Parathyroid adenoma (tissue), 2 donors: ENCODE data around the gene SOX5.

Experiments used
- H2AFZ ChIP-seq: fragments of 300-600 bp; sonication (generic); one replicate; pipeline ENCODE4 v1.7.0; 2017; ENCODE audit warnings: antibody characterized with exemption, mild to moderate bottlenecking
- H3K27ac ChIP-seq: fragments of 300-600 bp; sonication (generic); one replicate; pipeline ENCODE4 v1.7.0; 2017
- H3K27me3 ChIP-seq: fragments of 300-600 bp; sonication (generic); one replicate; pipeline ENCODE4 v1.7.0; 2017; ENCODE audit warnings: low read length; ENCODE audit not compliant: control insufficient read depth, insufficient read depth
- H3K36me3 ChIP-seq: fragments of 300-600 bp; sonication (generic); one replicate; pipeline ENCODE4 v1.7.0; 2017; ENCODE audit warnings: low read length; ENCODE audit not compliant: control insufficient read depth, insufficient read depth
- H3K4me1 ChIP-seq: fragments of 300-600 bp; sonication (generic); one replicate; pipeline ENCODE4 v1.7.0; 2017; ENCODE audit warnings: control low read depth
- H3K4me2 ChIP-seq: fragments of 300-600 bp; sonication (generic); one replicate; pipeline ENCODE4 v1.7.0; 2017; ENCODE audit warnings: low read length
- H3K4me3 ChIP-seq: fragments of 300-600 bp; sonication (generic); one replicate; pipeline ENCODE4 v1.7.0; 2017; ENCODE audit warnings: low read depth, low read length
- H3K79me2 ChIP-seq: fragments of 300-600 bp; sonication (generic); one replicate; pipeline ENCODE4 v1.7.0; 2017; ENCODE audit warnings: control low read depth
- H3K9ac ChIP-seq: fragments of 300-600 bp; sonication (generic); one replicate; pipeline ENCODE4 v1.7.0; 2017; ENCODE audit warnings: mild to moderate bottlenecking
- H3K9me3 ChIP-seq: fragments of 300-600 bp; sonication (generic); one replicate; pipeline ENCODE4 v1.7.0; 2017; ENCODE audit warnings: low read length; ENCODE audit not compliant: control insufficient read depth
- CTCF ChIP-seq: fragments of 300-600 bp; sonication (generic); IDR thresholded peaks from one replicate; pipeline ENCODE4 v1.7.0; 2017; ENCODE audit warnings: antibody characterized with exemption, mild to moderate bottlenecking
- donor health status: primary hyperparathyroidism.

The SOX5 gene

GRCh38 chr12:23631786-23632377, 317.6 kb downstream of the SOX5 start:
- no peak overlapping the region for H3K9ac ChIP-seq
- no peak overlapping the region for H2AFZ ChIP-seq
- no peaks in the 10 kb centered on the region for H3K27me3 ChIP-seq
- no peak overlapping the region for H3K4me3 ChIP-seq
- no peak overlapping the region for H3K4me2 ChIP-seq
- H3K9me3 ChIP-seq: no peaks in the 10 kb centered on the region
- TF ChIP-seq CTCF: no peak
- no peaks in the 10 kb centered on the region for H3K4me1 ChIP-seq
- H3K79me2 ChIP-seq: no peaks in the 10 kb centered on the region
- no peaks in the 10 kb centered on the region for H3K36me3 ChIP-seq
- no peak overlapping the region for H3K27ac ChIP-seq

- Histone ChIP-seq H3K27ac (no peak overlapping the region), H3K4me1 (no peaks in the 10 kb centered on the region), H3K36me3 (no peaks in the 10 kb centered on the region), H3K9ac (no peak overlapping the region), H3K9me3 (no peaks in the 10 kb centered on the region), H2AFZ (no peak overlapping the region), H3K79me2 (no peaks in the 10 kb centered on the region), H3K27me3 (no peaks in the 10 kb centered on the region), H3K4me2 (no peak overlapping the region), H3K4me3 (no peak overlapping the region)
- TF ChIP-seq CTCF: no peak
These were observed 318.9 kb downstream of the SOX5 start for GRCh38 chr12:23630524-23630923.

- Histone ChIP-seq H2AFZ (no peak overlapping the region), H3K9me3 (no peaks in the 10 kb centered on the region), H3K79me2 (no peaks in the 10 kb centered on the region), H3K36me3 (no peaks in the 10 kb centered on the region), H3K27me3 (no peaks in the 10 kb centered on the region), H3K4me1 (no peaks in the 10 kb centered on the region), H3K4me3 (no peak overlapping the region), H3K27ac (no peak overlapping the region), H3K4me2 (no peak overlapping the region), H3K9ac (no peak overlapping the region)
- no peak for TF ChIP-seq CTCF
These were observed 320.7 kb downstream of the SOX5 start for GRCh38 chr12:23628806-23629205.

- no peak overlapping the region for H3K4me3 ChIP-seq
- no peaks in the 10 kb centered on the region for H3K27me3 ChIP-seq
- H3K9me3 ChIP-seq: no peaks in the 10 kb centered on the region
- no peaks in the 10 kb centered on the region for H3K36me3 ChIP-seq
- no peak overlapping the region for H3K4me2 ChIP-seq
- H3K79me2 ChIP-seq: no peaks in the 10 kb centered on the region
- H2AFZ ChIP-seq: no peak overlapping the region
- no peak for TF ChIP-seq CTCF
- H3K4me1 ChIP-seq: no peaks in the 10 kb centered on the region
- H3K9ac ChIP-seq: no peak overlapping the region
- H3K27ac ChIP-seq: no peak overlapping the region
These were observed 322.7 kb downstream of the SOX5 start for GRCh38 chr12:23626791-23627190.

- Histone ChIP-seq H3K27ac (no peak overlapping the region), H3K9ac (no peak overlapping the region), H3K36me3 (no peaks in the 10 kb centered on the region), H3K4me1 (no peaks in the 10 kb centered on the region), H3K27me3 (no peaks in the 10 kb centered on the region), H3K79me2 (no peaks in the 10 kb centered on the region), H3K9me3 (no peaks in the 10 kb centered on the region), H3K4me2 (no peak overlapping the region), H3K4me3 (no peak overlapping the region), H2AFZ (no peak overlapping the region)
- TF ChIP-seq CTCF: no peak
These were observed 327.6 kb downstream of the SOX5 start for GRCh38 chr12:23621900-23622299.
